Ureter (tissue), 1 donor: Measurements from ENCODE around the gene CACNG5. TPM values are rescaled to one million over a fixed set of nuclear protein-coding genes. Genes with fewer than 3 reads are reported as not detected.
"Not testable (repeated sequence)": the region's sequence is repeated elsewhere in the genome, so short reads cannot be mapped to it uniquely, and the experiment has no call there.

Source experiments
- DNase-seq: peaks from one replicate; pipeline ENCODE4 v3.0.0-alpha.2; 2020; ENCODE audit warnings: low spot score
- total RNA-seq: library from RNA; stranded (reverse); gene quantifications from one replicate; pipeline ENCODE4 v1.2.4, GENCODE V29; 2023
- donor health status: DM: yes; HTN: yes; CAD: no.

Gene CACNG5
- total RNA-seq, 1 donor from 2014 or later: not detected

GRCh38 chr17:66849032-66849655 lies 14.2 kb downstream of the CACNG5 start:
- no peak for DNase-seq

- no peak for DNase-seq
Observed at GRCh38 chr17:66849851-66850580, 15.1 kb downstream of the CACNG5 start.

GRCh38 chr17:66850692-66851091 lies 15.8 kb downstream of the CACNG5 start:
- no peak for DNase-seq

- DNase-seq: no peak
Observed at GRCh38 chr17:66855204-66855603, 20.3 kb downstream of the CACNG5 start.

GRCh38 chr17:66858226-66859083 lies 23.5 kb downstream of the CACNG5 start:
- DNase-seq: no peak

GRCh38 chr17:66859353-66859752 lies 24.4 kb downstream of the CACNG5 start:
- no peak for DNase-seq

- no peak for DNase-seq
Observed at GRCh38 chr17:66860204-66860603, 25.3 kb downstream of the CACNG5 start.

GRCh38 chr17:66863820-66864219 lies 28.9 kb downstream of the CACNG5 start:
- no peak for DNase-seq

- DNase-seq: no peak
Observed at GRCh38 chr17:66865151-66865550, 30.2 kb downstream of the CACNG5 start.

- no peak for DNase-seq
Observed at GRCh38 chr17:66873962-66874361, 39.0 kb downstream of the CACNG5 start.

- no peak for DNase-seq
Observed at GRCh38 chr17:66884931-66885330, 50.0 kb downstream of the CACNG5 start.

- DNase-seq: no peak
Observed at GRCh38 chr17:66885417-66885816, 50.5 kb downstream of the CACNG5 start.

GRCh38 chr17:66889480-66890230 lies 54.7 kb downstream of the CACNG5 start:
- DNase-seq: no peak

GRCh38 chr17:66892246-66892645 lies 57.3 kb downstream of the CACNG5 start:
- no peak for DNase-seq

GRCh38 chr17:66893382-66893781 lies 58.5 kb downstream of the CACNG5 start:
- DNase-seq: no peak

GRCh38 chr17:66893863-66894262 lies 58.9 kb downstream of the CACNG5 start:
- DNase-seq: no peak

GRCh38 chr17:66897141-66897540 lies 62.2 kb downstream of the CACNG5 start:
- DNase-seq: no peak

- DNase-seq: no peak
Observed at GRCh38 chr17:66898536-66898935, 63.6 kb downstream of the CACNG5 start.

- DNase-seq: no peak
Observed at GRCh38 chr17:66900126-66901010, 65.5 kb downstream of the CACNG5 start.

GRCh38 chr17:66903296-66903695 lies 68.4 kb downstream of the CACNG5 start:
- DNase-seq: not testable (repeated sequence)

GRCh38 chr17:66903781-66904180 lies 68.9 kb downstream of the CACNG5 start:
- no peak for DNase-seq
